ENCODE results near the gene SOWAHC. TPM values are rescaled to one million over a fixed set of nuclear protein-coding genes. Genes with fewer than 3 reads are reported as not detected.
A peak's percentile ranks its signal among the peaks of the same experiment; 100 is the strongest.

Gene SOWAHC
- total and polyA plus RNA-seq, 2 of the 13 experiments (the other 11 are each of a cell fraction or from before 2014, with no cell fraction given) = 21.2 to 22.5 TPM

DNA sequence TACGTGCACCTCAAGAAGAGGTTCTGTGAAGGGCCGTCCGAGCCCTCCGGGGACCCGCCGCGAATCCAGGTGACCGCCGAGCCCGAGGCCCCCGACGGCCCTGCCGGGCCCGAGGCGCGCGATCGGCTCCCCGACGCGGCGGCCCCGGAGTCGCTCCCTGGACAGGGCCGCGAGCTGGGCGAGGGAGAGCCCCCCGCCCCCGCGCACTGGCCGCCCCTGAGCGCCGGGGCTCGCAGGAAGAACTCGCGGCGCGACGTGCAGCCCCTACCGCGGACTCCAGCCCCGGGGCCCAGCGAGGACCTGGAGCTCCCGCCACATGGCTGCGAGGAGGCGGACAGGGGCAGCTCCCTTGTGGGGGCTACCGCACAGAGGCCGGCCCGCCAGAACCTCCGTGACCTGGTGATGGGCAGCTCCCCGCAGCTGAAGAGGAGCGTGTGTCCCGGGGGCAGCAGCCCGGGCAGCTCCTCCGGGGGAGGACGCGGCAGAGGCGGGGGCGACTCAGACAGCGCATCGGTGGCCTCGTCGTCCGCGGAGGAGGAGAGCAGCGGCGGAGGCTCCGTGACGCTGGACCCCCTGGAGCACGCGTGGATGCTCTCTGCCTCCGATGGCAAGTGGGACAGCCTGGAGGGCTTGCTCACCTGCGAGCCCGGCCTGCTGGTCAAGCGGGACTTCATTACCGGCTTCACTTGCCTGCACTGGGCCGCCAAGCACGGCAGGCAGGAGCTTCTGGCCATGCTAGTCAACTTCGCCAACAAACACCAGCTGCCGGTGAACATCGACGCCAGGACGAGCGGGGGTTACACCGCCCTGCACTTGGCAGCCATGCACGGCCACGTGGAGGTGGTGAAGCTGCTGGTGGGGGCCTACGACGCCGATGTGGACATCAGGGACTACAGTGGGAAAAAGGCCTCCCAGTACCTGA, 812 bp downstream of the SOWAHC start (continued):
- TF ChIP-seq, protein P1, sequence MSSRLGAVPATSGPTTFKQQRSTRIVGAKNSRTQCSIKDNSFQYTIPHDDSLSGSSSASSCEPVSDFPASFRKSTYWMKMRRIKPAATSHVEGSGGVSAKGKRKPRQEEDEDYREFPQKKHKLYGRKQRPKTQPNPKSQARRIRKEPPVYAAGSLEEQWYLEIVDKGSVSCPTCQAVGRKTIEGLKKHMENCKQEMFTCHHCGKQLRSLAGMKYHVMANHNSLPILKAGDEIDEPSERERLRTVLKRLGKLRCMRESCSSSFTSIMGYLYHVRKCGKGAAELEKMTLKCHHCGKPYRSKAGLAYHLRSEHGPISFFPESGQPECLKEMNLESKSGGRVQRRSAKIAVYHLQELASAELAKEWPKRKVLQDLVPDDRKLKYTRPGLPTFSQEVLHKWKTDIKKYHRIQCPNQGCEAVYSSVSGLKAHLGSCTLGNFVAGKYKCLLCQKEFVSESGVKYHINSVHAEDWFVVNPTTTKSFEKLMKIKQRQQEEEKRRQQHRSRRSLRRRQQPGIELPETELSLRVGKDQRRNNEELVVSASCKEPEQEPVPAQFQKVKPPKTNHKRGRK (CRISPR knock-in tag; IDR thresholded peaks at IDR 0.05) = no peak
- TF ChIP-seq ZNF841 (CRISPR knock-in tag; IDR thresholded peaks at IDR 0.05; ENCODE audit: borderline replicate concordance) (peak; percentile 77; the same call in 1 of the 2 replicates), ZFP90 (CRISPR knock-in tag; IDR thresholded peaks at IDR 0.05; ENCODE audit: borderline replicate concordance) (peak; percentile 69; the same call in 1 of the 2 replicates), ZNF674 (CRISPR knock-in tag; IDR thresholded peaks at IDR 0.05; ENCODE audit: low read depth) (no peak), SNAPC2 (CRISPR knock-in tag; IDR thresholded peaks at IDR 0.05) (no peak), TRIM24 (CRISPR knock-in tag; IDR thresholded peaks at IDR 0.05) (no peak), ZNF430 (CRISPR knock-in tag; IDR thresholded peaks at IDR 0.05) (peak; percentile 74), PCBP2 (optimal IDR thresholded peaks at IDR 0.05; ENCODE audit: low read depth, low read length, poor library complexity, severe bottlenecking) (no peak), ZBTB7A (CRISPR knock-in tag; IDR thresholded peaks at IDR 0.05) (0 out of 2 replicates have a peak, but pooled peaks have one; percentile 35), ZNF776 (CRISPR knock-in tag; IDR thresholded peaks at IDR 0.05) (peak; percentile 92; the same call in 1 of the 2 replicates), ZNF598 (CRISPR knock-in tag; IDR thresholded peaks at IDR 0.05; ENCODE audit: borderline replicate concordance) (peak; percentile 33; the same call in 1 of the 2 replicates), ZNF737 (CRISPR knock-in tag; IDR thresholded peaks at IDR 0.05; ENCODE audit: borderline replicate concordance) (0 out of 2 replicates have a peak, but pooled peaks have one; percentile 22), KDM2A (CRISPR knock-in tag; IDR thresholded peaks at IDR 0.05; ENCODE audit: borderline replicate concordance, low read depth) (peak; percentile 38), ZNF569 (CRISPR knock-in tag; IDR thresholded peaks at IDR 0.05; ENCODE audit: borderline replicate concordance) (no peak), ZMYM4 (CRISPR knock-in tag; IDR thresholded peaks at IDR 0.05) (no peak)
- TF ChIP-seq, protein P2, sequence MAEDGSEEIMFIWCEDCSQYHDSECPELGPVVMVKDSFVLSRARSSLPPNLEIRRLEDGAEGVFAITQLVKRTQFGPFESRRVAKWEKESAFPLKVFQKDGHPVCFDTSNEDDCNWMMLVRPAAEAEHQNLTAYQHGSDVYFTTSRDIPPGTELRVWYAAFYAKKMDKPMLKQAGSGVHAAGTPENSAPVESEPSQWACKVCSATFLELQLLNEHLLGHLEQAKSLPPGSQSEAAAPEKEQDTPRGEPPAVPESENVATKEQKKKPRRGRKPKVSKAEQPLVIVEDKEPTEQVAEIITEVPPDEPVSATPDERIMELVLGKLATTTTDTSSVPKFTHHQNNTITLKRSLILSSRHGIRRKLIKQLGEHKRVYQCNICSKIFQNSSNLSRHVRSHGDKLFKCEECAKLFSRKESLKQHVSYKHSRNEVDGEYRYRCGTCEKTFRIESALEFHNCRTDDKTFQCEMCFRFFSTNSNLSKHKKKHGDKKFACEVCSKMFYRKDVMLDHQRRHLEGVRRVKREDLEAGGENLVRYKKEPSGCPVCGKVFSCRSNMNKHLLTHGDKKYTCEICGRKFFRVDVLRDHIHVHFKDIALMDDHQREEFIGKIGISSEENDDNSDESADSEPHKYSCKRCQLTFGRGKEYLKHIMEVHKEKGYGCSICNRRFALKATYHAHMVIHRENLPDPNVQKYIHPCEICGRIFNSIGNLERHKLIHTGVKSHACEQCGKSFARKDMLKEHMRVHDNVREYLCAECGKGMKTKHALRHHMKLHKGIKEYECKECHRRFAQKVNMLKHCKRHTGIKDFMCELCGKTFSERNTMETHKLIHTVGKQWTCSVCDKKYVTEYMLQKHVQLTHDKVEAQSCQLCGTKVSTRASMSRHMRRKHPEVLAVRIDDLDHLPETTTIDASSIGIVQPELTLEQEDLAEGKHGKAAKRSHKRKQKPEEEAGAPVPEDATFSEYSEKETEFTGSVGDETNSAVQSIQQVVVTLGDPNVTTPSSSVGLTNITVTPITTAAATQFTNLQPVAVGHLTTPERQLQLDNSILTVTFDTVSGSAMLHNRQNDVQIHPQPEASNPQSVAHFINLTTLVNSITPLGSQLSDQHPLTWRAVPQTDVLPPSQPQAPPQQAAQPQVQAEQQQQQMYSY (CRISPR knock-in tag; IDR thresholded peaks at IDR 0.05) = no peak
- TF ChIP-seq, protein P3, sequence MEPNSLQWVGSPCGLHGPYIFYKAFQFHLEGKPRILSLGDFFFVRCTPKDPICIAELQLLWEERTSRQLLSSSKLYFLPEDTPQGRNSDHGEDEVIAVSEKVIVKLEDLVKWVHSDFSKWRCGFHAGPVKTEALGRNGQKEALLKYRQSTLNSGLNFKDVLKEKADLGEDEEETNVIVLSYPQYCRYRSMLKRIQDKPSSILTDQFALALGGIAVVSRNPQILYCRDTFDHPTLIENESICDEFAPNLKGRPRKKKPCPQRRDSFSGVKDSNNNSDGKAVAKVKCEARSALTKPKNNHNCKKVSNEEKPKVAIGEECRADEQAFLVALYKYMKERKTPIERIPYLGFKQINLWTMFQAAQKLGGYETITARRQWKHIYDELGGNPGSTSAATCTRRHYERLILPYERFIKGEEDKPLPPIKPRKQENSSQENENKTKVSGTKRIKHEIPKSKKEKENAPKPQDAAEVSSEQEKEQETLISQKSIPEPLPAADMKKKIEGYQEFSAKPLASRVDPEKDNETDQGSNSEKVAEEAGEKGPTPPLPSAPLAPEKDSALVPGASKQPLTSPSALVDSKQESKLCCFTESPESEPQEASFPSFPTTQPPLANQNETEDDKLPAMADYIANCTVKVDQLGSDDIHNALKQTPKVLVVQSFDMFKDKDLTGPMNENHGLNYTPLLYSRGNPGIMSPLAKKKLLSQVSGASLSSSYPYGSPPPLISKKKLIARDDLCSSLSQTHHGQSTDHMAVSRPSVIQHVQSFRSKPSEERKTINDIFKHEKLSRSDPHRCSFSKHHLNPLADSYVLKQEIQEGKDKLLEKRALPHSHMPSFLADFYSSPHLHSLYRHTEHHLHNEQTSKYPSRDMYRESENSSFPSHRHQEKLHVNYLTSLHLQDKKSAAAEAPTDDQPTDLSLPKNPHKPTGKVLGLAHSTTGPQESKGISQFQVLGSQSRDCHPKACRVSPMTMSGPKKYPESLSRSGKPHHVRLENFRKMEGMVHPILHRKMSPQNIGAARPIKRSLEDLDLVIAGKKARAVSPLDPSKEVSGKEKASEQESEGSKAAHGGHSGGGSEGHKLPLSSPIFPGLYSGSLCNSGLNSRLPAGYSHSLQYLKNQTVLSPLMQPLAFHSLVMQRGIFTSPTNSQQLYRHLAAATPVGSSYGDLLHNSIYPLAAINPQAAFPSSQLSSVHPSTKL (CRISPR knock-in tag; IDR thresholded peaks at IDR 0.05) = no peak; the same call in 1 of the 2 replicates
